Activated naive CD8-positive, alpha-beta T cell treated with anti-CD3 and anti-CD28 coated beads for 36 hours (primary cell): ENCODE measurements around the gene MAP3K14. TPM values are rescaled to one million over a fixed set of nuclear protein-coding genes. Genes with fewer than 3 reads are reported as not detected.

ENCODE experiments used
- DNase-seq: peaks from one replicate; pipeline ENCODE4 v3.0.0; 2021
- H3K27ac Mint-ChIP-seq: one replicate; pipeline ENCODE4 v1.8.0; 2022; ENCODE audit warnings: mild to moderate bottlenecking, moderate library complexity, mixed read lengths
- H3K27me3 Mint-ChIP-seq: one replicate; pipeline ENCODE4 v1.8.0; 2022; ENCODE audit warnings: mild to moderate bottlenecking, mixed read lengths
- H3K36me3 Mint-ChIP-seq: one replicate; pipeline ENCODE4 v1.8.0; 2021; ENCODE audit warnings: mild to moderate bottlenecking, mixed read lengths
- H3K4me1 Mint-ChIP-seq: one replicate; pipeline ENCODE4 v1.8.0; 2021; ENCODE audit warnings: mixed read lengths
- H3K4me3 Mint-ChIP-seq: one replicate; pipeline ENCODE4 v1.8.0; 2022; ENCODE audit warnings: mild to moderate bottlenecking, moderate library complexity, mixed read lengths
- H3K9me3 Mint-ChIP-seq: one replicate; pipeline ENCODE4 v1.8.0; 2022; ENCODE audit warnings: mixed read lengths
- total RNA-seq, 2 experiments: library from RNA; stranded (reverse); gene quantifications; one replicate each; pipeline ENCODE4 v1.2.3, GENCODE V29; 2021

MAP3K14 gene
- total RNA-seq, 2 experiments from 2014 or later, result 27.1 to 28.3 TPM

- Mint-ChIP-seq H3K27me3 (no peaks in the 10 kb centered on the region), H3K36me3 (peaks cover 47% of the 10 kb centered on the region), H3K4me3 (peak overlapping the region; percentile 96), H3K4me1 (peaks cover 78% of the 10 kb centered on the region), H3K27ac (peak overlapping the region; percentile 99), H3K9me3 (no peaks in the 10 kb centered on the region)
- DNase-seq, result peak; percentile 93
Observed at GRCh38 chr17:45228763-45229539, 87.9 kb downstream of the MAP3K14 start.

- H3K27ac Mint-ChIP-seq, result peak overlapping the region; percentile 99
- peaks cover 77% of the 10 kb centered on the region for H3K4me1 Mint-ChIP-seq
- H3K27me3 Mint-ChIP-seq, result no peaks in the 10 kb centered on the region
- H3K4me3 Mint-ChIP-seq, result peak overlapping the region; percentile 96
- no peaks in the 10 kb centered on the region for H3K9me3 Mint-ChIP-seq
- peaks cover 53% of the 10 kb centered on the region for H3K36me3 Mint-ChIP-seq
- DNase-seq, result peak; percentile 54
Observed at GRCh38 chr17:45227926-45228762, 88.7 kb downstream of the MAP3K14 start.

GRCh38 chr17:45227101-45227925 lies 89.5 kb downstream of the MAP3K14 start:
- Mint-ChIP-seq H3K36me3 (peaks cover 56% of the 10 kb centered on the region), H3K9me3 (no peaks in the 10 kb centered on the region)
- DNase-seq, result no peak

DNA sequence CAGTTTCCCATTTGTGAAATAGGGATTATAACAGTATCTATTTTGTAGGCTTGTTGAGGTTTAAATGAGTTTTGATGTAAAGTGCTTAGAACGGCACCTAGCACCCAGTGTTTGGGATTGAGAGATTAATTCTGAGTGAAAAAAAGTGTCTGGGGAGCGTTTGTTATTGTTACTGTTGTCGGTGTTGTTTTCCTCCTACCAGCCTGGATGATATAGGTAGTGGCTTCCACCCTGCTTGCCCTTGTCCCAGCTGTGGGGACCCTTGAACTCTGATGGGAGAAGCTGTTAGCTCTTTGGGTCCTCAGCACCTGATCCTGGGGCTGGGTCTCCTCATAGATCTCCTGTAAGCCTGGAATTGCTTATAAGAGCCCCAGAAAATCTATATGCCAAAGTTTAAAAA lies 90.2 kb downstream of the MAP3K14 start:
- H3K36me3 Mint-ChIP-seq, result peaks cover 50% of the 10 kb centered on the region
- DNase-seq, result no peak
- H3K27me3 Mint-ChIP-seq, result no peaks in the 10 kb centered on the region
- peak overlapping the region; percentile 96 for H3K4me3 Mint-ChIP-seq
- H3K9me3 Mint-ChIP-seq, result no peaks in the 10 kb centered on the region
- peak overlapping the region; percentile 99 for H3K27ac Mint-ChIP-seq
- peaks cover 66% of the 10 kb centered on the region for H3K4me1 Mint-ChIP-seq

More at GRCh38 chr17:45227101-45227925, 89.5 kb downstream of the MAP3K14 start:
- no peaks in the 10 kb centered on the region for H3K27me3 Mint-ChIP-seq
- peaks cover 72% of the 10 kb centered on the region for H3K4me1 Mint-ChIP-seq
- peak overlapping the region; percentile 96 for H3K4me3 Mint-ChIP-seq
- H3K27ac Mint-ChIP-seq, result peak overlapping the region; percentile 99

DNA sequence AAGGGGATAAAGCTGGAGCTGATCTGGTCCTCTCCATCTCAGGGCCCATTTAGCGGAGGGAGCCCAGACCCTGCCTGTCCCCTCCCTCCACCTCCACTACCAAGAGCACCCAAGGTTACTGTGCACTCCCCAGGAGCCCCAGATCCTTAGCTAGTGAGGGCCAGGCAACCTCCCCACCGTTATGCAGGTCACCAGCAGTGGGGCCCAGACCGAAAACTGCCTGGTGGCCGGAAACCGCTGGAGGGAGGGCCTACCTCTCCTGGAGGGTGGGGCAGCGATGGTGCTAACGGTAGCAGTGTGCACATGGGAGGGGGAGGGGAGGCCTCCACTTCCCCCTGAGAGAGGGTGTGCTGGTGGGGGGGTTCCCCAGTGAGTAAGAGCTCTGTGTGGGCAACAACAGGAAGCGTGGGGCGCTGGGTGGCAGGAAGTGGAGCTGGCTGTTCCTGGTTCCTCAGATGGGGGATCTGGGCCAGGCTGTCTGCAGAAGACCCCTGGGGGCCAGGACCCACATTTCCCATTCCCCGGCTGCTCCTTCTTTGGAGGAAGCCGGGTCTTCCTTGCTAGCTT lies 90.8 kb downstream of the MAP3K14 start:
- DNase-seq, result peak; percentile 94
- Mint-ChIP-seq H3K4me1 (peaks cover 61% of the 10 kb centered on the region), H3K9me3 (no peaks in the 10 kb centered on the region), H3K27me3 (no peaks in the 10 kb centered on the region), H3K27ac (peak overlapping the region; percentile 99), H3K36me3 (peaks cover 45% of the 10 kb centered on the region), H3K4me3 (peak overlapping the region; percentile 96)

- H3K27me3 Mint-ChIP-seq, result no peaks in the 10 kb centered on the region
- no peaks in the 10 kb centered on the region for H3K9me3 Mint-ChIP-seq
- DNase-seq, result no peak
- H3K4me1 Mint-ChIP-seq, result peaks cover 62% of the 10 kb centered on the region
- H3K4me3 Mint-ChIP-seq, result peak overlapping the region; percentile 96
- peaks cover 46% of the 10 kb centered on the region for H3K36me3 Mint-ChIP-seq
- H3K27ac Mint-ChIP-seq, result peak overlapping the region; percentile 99
Observed at GRCh38 chr17:45225051-45225700, 91.6 kb downstream of the MAP3K14 start.

- peak; percentile 66 for DNase-seq
- peaks cover 62% of the 10 kb centered on the region for H3K4me1 Mint-ChIP-seq
- peak overlapping the region; percentile 99 for H3K27ac Mint-ChIP-seq
- H3K36me3 Mint-ChIP-seq, result peaks cover 47% of the 10 kb centered on the region
- peak overlapping the region; percentile 96 for H3K4me3 Mint-ChIP-seq
- H3K9me3 Mint-ChIP-seq, result no peaks in the 10 kb centered on the region
- no peaks in the 10 kb centered on the region for H3K27me3 Mint-ChIP-seq
Observed at GRCh38 chr17:45224671-45225050, 92.2 kb downstream of the MAP3K14 start.

- H3K27me3 Mint-ChIP-seq, result no peaks in the 10 kb centered on the region
- H3K4me1 Mint-ChIP-seq, result peaks cover 65% of the 10 kb centered on the region
- peak overlapping the region; percentile 96 for H3K4me3 Mint-ChIP-seq
- no peaks in the 10 kb centered on the region for H3K9me3 Mint-ChIP-seq
- peak; percentile 74 for DNase-seq
- H3K27ac Mint-ChIP-seq, result peak overlapping the region; percentile 99
- H3K36me3 Mint-ChIP-seq, result peaks cover 54% of the 10 kb centered on the region
Observed at GRCh38 chr17:45223539-45224528, 93.0 kb downstream of the MAP3K14 start.

DNA sequence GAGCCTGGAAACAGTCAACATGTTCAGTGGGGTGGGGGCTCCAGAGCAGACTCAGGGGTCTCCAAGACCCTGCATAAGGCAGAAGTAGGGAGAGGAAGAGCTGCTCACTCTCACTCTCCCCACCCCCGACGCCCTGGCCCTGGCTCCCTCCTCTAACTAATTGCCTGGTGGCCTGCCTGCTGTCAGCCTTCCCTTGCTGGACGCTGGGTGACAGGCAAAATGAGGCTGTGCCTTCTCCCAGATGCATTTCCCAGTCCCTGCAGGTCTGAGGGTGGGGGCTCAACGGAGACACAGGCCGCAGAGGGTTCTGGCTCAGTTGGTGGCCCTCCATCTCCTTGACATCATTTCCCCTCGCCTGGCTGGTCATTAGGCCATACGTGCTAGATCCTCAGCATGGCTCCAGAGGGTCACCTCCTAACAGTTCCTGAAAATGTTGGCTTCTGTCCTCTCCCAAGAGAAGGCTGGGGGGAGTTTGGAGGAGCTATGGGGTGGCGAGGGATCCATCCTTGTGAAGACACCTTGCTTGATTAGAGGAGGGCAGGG lies 93.8 kb downstream of the MAP3K14 start:
- peak overlapping the region; percentile 99 for H3K27ac Mint-ChIP-seq
- peaks cover 59% of the 10 kb centered on the region for H3K4me1 Mint-ChIP-seq
- no peaks in the 10 kb centered on the region for H3K27me3 Mint-ChIP-seq
- H3K4me3 Mint-ChIP-seq, result peak overlapping the region; percentile 96
- DNase-seq, result peak; percentile 43
- no peaks in the 10 kb centered on the region for H3K9me3 Mint-ChIP-seq
- peaks cover 53% of the 10 kb centered on the region for H3K36me3 Mint-ChIP-seq

GRCh38 chr17:45222289-45222995 lies 94.4 kb downstream of the MAP3K14 start:
- Mint-ChIP-seq H3K4me3 (peak overlapping the region; percentile 96), H3K36me3 (peaks cover 54% of the 10 kb centered on the region), H3K4me1 (peaks cover 54% of the 10 kb centered on the region), H3K27ac (peak overlapping the region; percentile 99), H3K27me3 (no peaks in the 10 kb centered on the region), H3K9me3 (no peaks in the 10 kb centered on the region)
- DNase-seq, result peak; percentile 55

GRCh38 chr17:45222014-45222288 lies 94.9 kb downstream of the MAP3K14 start:
- Mint-ChIP-seq H3K27me3 (no peaks in the 10 kb centered on the region), H3K36me3 (peaks cover 55% of the 10 kb centered on the region), H3K27ac (no peak overlapping the region), H3K4me1 (peaks cover 49% of the 10 kb centered on the region), H3K4me3 (peak overlapping the region; percentile 96), H3K9me3 (no peaks in the 10 kb centered on the region)
- no peak for DNase-seq

- Mint-ChIP-seq H3K27ac (peak within 1 kb of the TSS; percentile 99), H3K4me1 (peaks cover 49% of the 10 kb centered on the region), H3K36me3 (peaks cover 55% of the 10 kb centered on the region), H3K9me3 (no peaks in the 10 kb centered on the region), H3K4me3 (peak within 1 kb of the TSS; percentile 96), H3K27me3 (no peaks in the 10 kb centered on the region)
- peak; percentile 68 for DNase-seq
Observed at GRCh38 chr17:45221081-45222013, 95.5 kb downstream of the MAP3K14 start, which contains the start of gene FMNL1. Gene FMNL1, plus strand, starts transcription at chr17:45221885. Its CDS starts 240 bp downstream, at chr17:45222125.
